GM18861 (cell line): ENCODE results near the gene EXOC2.
"Not testable (repeated sequence)": the region's sequence is repeated elsewhere in the genome, so short reads cannot be mapped to it uniquely, and the experiment has no call there.

Experiments
- ATAC-seq: cut with Tn5 transposase; IDR thresholded peaks from one replicate; pipeline ENCODE4 v1.9.1; 2021; ENCODE audit not compliant: unreplicated experiment

EXOC2 gene

GRCh38 chr6:636488-636887 is 56.5 kb downstream of the EXOC2 start:
- ATAC-seq, result no peak

- no peak for ATAC-seq
Measured at GRCh38 chr6:635233-635632, 57.7 kb downstream of the EXOC2 start.

- no peak for ATAC-seq
Measured at GRCh38 chr6:633611-634010, 59.3 kb downstream of the EXOC2 start.

- no peak for ATAC-seq
Measured at GRCh38 chr6:628766-629165, 64.2 kb downstream of the EXOC2 start.

DNA sequence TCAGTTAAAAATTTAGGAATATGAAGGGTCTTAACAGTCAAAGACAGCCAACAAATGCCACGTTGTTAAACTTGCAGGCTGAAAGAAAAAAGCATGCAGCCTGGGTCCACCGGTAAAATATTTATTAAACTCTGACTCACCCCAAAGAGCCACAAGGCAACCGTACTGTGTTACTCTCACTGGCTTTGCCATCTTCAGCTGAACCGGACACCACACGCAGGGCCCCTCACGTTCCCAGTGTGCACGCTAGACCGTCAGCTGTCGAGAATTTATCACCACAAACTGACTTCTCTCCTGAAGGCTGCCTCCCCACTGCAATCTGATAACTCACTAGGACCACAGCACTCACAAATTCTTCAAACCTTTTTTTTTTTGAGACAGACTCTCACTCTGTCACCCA is 66.7 kb downstream of the EXOC2 start:
- ATAC-seq, result no peak

- ATAC-seq, result no peak
Measured at GRCh38 chr6:624979-625378, 68.0 kb downstream of the EXOC2 start.

- ATAC-seq, result no peak
Measured at GRCh38 chr6:622462-622861, 70.5 kb downstream of the EXOC2 start.

DNA sequence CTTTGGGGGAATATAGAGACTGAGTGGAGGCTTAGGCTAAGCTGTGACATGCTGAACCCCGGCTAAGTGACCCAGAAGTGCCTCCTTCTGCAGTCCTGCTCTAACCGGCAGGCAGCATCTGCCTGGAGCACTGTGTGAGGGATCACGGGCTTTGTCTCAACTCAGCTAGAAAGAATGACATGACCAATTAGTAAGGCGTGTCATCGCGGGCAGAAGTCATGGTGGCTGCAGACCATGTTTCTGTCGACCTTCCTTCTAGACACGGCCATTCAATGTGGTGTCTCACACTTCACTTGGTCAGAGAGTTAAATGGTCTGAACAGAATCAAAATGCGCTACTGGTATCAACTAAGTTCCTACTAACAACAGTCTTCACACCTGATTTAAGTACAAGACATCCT is 71.0 kb downstream of the EXOC2 start:
- ATAC-seq, result no peak

- no peak for ATAC-seq
Measured at GRCh38 chr6:620950-621349, 72.0 kb downstream of the EXOC2 start.

DNA sequence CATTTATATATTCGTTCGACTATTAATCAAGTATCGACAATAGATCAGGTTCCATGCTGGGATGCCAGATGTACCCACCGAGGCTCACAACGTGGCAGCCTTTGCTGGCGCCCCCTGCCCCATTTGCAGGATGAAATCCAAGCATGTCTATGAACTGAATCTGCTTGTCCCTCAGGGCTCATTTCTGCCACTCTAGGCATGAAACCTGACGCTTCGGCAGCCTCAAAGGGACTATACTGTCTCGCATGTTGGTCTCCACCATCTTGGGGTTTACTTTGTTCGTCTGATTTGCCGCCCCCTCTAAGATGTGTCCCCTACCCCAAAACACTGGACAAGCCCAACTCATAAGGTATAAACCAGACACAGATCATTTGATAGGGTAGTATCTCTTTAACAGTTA is 72.8 kb downstream of the EXOC2 start:
- no peak for ATAC-seq

- ATAC-seq, result no peak
Measured at GRCh38 chr6:617456-618100, 75.4 kb downstream of the EXOC2 start.

GRCh38 chr6:613981-614380 is 79.0 kb downstream of the EXOC2 start:
- no peak for ATAC-seq

- ATAC-seq, result no peak
Measured at GRCh38 chr6:611928-612327, 81.0 kb downstream of the EXOC2 start.

DNA sequence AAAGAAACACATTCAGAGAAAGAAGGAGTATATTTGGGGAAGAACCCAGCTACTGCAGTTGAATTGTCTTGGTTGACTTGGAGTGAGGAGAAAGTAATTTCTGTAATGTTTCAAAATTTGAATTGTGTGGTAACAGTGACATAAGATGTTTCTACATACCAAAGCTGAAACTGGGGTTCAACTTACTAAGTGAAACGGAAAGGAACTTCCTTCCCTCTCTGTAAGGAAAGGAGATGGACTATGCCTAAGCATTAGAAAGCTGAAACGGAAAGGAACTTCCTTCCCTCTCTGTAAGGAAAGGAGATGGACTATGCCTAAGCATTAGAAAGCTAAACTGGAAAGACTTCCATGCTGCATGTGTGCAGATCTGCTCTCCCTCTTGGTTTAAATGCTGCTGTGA is 82.1 kb downstream of the EXOC2 start:
- ATAC-seq, result no peak

DNA sequence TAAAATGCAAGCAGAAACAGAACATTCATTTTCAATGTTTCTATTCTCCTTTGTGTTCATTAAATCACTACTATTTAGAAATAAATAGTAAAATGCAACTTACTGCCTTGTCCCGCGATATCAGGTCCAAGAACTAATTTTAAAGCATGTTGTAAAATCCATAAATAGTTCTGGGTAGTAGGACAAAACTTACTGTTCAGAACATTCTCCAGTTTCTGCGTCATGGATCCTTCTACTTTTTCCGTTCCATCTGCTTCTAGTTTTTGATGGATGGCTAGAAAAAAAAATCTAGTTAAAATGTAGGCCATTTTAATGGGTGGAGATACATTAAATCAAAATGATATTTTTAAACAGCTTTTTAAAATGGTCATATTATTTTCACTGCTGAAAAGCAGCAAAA is 83.0 kb downstream of the EXOC2 start:
- ATAC-seq, result no peak

GRCh38 chr6:606829-607379 is 86.0 kb downstream of the EXOC2 start:
- no peak for ATAC-seq

GRCh38 chr6:605895-606294 is 87.0 kb downstream of the EXOC2 start:
- not testable (repeated sequence) for ATAC-seq

GRCh38 chr6:604579-604978 is 88.4 kb downstream of the EXOC2 start:
- ATAC-seq, result peak; percentile 60

GRCh38 chr6:603265-603664 is 89.7 kb downstream of the EXOC2 start:
- no peak for ATAC-seq

GRCh38 chr6:599576-600448 is 93.1 kb downstream of the EXOC2 start:
- no peak for ATAC-seq

GRCh38 chr6:593907-594212 is 99.1 kb downstream of the EXOC2 start:
- ATAC-seq, result no peak

GRCh38 chr6:593139-593906 is 99.6 kb downstream of the EXOC2 start:
- ATAC-seq, result peak; percentile 64
